Measurements from ENCODE around the gene PRKN. TPM values are rescaled to one million over a fixed set of nuclear protein-coding genes. Genes with fewer than 3 reads are reported as not detected.

Gene PRKN
- total RNA-seq, 1 donor from 2014 or later, result 25.5 TPM

DNA sequence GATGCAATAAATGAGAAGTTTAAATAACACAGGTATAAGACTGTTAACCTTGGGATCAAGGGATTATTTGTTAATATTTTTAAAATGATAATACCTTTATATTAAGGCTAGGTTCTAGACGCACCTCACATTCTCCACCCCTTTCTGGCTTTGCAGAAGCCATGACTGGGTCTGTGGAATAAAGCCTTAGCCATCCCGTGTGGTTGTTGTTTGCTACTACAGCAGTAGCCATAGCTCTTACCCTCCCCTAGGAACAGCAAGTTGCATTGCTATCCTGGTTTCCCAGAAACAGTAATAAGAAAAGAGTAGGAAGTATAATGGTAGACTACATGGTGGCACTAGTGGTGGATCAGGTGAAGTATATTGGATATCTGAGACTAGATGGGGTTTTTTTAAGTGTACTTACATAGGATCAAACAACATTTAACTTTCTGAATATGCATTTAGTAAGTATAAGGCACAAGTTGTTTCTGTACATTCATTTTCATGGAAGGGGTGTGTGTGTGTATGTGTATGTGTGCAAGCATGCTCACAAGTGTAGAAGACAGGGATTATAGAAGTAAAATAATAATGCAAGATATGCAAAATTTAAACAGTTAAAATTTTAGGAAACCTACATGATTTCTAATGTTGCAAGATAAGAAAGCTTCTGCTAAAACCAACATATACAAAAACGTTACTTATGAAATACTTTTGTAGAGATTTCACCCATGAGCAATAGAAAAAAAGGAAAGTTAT, 384.2 kb downstream of the PRKN start:
- Histone ChIP-seq H3K36me3 (no peaks in the 10 kb centered on the region), H3K27me3 (ENCODE audit: low read depth) (no peaks in the 10 kb centered on the region), H3K27ac (replicated peaks) (no peak overlapping the region), H3K4me3 (no peak overlapping the region), H3K4me1 (peaks cover 23% of the 10 kb centered on the region), H3K9me3 (replicated peaks) (peaks cover 3% of the 10 kb centered on the region)
- no peak for DNase-seq
- intact Hi-C loops (cut with micrococcal nuclease), result no loop called here
- TF ChIP-seq, protein P1, sequence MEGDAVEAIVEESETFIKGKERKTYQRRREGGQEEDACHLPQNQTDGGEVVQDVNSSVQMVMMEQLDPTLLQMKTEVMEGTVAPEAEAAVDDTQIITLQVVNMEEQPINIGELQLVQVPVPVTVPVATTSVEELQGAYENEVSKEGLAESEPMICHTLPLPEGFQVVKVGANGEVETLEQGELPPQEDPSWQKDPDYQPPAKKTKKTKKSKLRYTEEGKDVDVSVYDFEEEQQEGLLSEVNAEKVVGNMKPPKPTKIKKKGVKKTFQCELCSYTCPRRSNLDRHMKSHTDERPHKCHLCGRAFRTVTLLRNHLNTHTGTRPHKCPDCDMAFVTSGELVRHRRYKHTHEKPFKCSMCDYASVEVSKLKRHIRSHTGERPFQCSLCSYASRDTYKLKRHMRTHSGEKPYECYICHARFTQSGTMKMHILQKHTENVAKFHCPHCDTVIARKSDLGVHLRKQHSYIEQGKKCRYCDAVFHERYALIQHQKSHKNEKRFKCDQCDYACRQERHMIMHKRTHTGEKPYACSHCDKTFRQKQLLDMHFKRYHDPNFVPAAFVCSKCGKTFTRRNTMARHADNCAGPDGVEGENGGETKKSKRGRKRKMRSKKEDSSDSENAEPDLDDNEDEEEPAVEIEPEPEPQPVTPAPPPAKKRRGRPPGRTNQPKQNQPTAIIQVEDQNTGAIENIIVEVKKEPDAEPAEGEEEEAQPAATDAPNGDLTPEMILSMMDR (IDR thresholded peaks at IDR 0.05; ENCODE audit: borderline replicate concordance), result no peak

DNA sequence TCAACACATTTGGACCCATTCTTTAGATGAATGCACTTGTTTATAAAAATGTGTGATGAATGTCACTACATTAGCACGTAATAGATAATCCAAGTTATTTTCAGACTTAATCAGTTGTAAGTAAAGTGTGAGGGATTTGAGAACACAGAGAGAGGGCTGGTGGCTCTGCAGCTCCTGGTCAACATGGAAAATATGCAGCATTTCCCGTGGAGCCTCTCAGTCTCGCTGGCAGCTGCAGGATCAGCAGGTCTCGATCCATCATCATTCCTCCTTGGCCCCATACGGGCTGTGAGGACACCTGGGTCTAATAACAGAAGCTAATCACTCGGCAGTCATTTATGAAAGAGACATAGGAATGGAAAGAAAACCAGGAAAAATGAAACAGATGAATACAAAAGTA, 390.2 kb downstream of the PRKN start:
- peaks cover 6% of the 10 kb centered on the region for H3K4me1 ChIP-seq
- intact Hi-C loops (cut with micrococcal nuclease), result no loop called here

DNA sequence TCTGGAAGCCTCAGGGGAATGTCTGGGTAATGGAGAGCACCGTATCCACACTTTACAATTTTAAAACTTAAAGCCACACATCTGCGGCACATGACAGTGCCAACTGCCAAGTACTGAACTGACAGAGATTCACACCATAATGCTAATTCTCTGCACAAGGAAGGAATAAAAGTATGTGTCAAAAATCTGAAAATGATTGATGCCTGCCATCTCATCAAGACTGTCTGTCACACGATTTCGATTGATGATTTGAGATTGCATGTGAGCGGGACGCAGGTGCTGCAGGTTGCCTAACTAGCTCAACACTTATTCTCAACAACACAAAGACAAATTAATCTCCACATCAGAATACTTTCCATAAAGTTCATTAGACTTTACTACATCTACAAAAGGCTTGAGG, 391.2 kb downstream of the PRKN start:
- Histone ChIP-seq H3K27ac (replicated peaks) (no peak overlapping the region), H3K4me1 (peaks cover 6% of the 10 kb centered on the region), H3K27me3 (ENCODE audit: low read depth) (no peaks in the 10 kb centered on the region), H3K4me3 (no peak overlapping the region), H3K9me3 (replicated peaks) (peaks cover 16% of the 10 kb centered on the region), H3K36me3 (no peaks in the 10 kb centered on the region)
- no peak for DNase-seq
- TF ChIP-seq, protein P1 (IDR thresholded peaks at IDR 0.05; ENCODE audit: borderline replicate concordance), result no peak
- intact Hi-C loops (cut with micrococcal nuclease), result no loop called here

More for the DNA sequence above, 390.2 kb downstream of the PRKN start:
- Histone ChIP-seq H3K27me3 (ENCODE audit: low read depth) (no peaks in the 10 kb centered on the region), H3K36me3 (no peaks in the 10 kb centered on the region), H3K4me3 (no peak overlapping the region), H3K9me3 (replicated peaks) (peaks cover 18% of the 10 kb centered on the region), H3K27ac (replicated peaks) (no peak overlapping the region)
- DNase-seq, result no peak
- TF ChIP-seq, protein P1 (IDR thresholded peaks at IDR 0.05; ENCODE audit: borderline replicate concordance), result no peak

DNA sequence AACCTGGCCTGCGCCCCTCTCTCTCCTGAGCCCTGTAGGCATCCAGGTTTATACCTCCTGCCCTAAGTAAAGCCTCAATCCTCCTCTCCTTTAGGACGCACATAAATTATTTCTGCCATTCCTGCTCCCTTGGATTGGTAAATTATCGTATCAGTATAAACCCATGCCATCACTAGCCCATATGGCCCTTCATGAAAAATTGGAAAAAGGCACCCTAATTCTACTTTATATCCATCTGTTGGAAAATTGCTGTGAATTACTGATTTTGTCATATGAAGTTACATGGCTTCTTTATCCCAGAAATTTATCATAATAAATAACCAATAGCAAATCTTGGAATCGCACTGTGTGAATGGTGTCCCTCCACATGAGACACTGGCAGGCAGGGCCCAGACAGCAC, 395.2 kb downstream of the PRKN start:
- DNase-seq, result no peak
- H3K4me3 ChIP-seq, result no peak overlapping the region
- TF ChIP-seq, protein P1 (IDR thresholded peaks at IDR 0.05; ENCODE audit: borderline replicate concordance), result no peak
- no peaks in the 10 kb centered on the region for H3K27me3 ChIP-seq (ENCODE audit: low read depth)
- intact Hi-C loops (cut with micrococcal nuclease), result no loop called here
- no peaks in the 10 kb centered on the region for H3K36me3 ChIP-seq
- H3K9me3 ChIP-seq (replicated peaks), result peaks cover 15% of the 10 kb centered on the region
- no peak overlapping the region for H3K27ac ChIP-seq (replicated peaks)
- H3K4me1 ChIP-seq, result peaks cover 2% of the 10 kb centered on the region

GRCh38 chr6:162331911-162332310, 395.7 kb downstream of the PRKN start:
- Histone ChIP-seq H3K4me3 (no peak overlapping the region), H3K9me3 (replicated peaks) (peaks cover 15% of the 10 kb centered on the region), H3K27me3 (ENCODE audit: low read depth) (no peaks in the 10 kb centered on the region), H3K36me3 (no peaks in the 10 kb centered on the region), H3K27ac (replicated peaks) (no peak overlapping the region), H3K4me1 (no peaks in the 10 kb centered on the region)
- DNase-seq, result no peak
- intact Hi-C loops (cut with micrococcal nuclease), result no loop called here
- TF ChIP-seq, protein P1 (IDR thresholded peaks at IDR 0.05; ENCODE audit: borderline replicate concordance), result no peak
